ENCODE measurements around the gene MACROD2.
"Not testable (repeated sequence)": the region's sequence is repeated elsewhere in the genome, so short reads cannot be mapped to it uniquely, and the experiment has no call there.

The MACROD2 gene

GRCh38 chr20:13995086-13995665 lies at the start of gene MACROD2:
MACROD2 (plus strand) TSS chr20:13995516.
- DNase-seq, result peak; percentile 90

GRCh38 chr20:13947719-13948118 lies 47.6 kb upstream of the MACROD2 start:
- no peak for DNase-seq

GRCh38 chr20:13953227-13953626 lies 42.1 kb upstream of the MACROD2 start:
- DNase-seq, result no peak

- DNase-seq, result no peak
Measured at GRCh38 chr20:13960119-13960518, 35.2 kb upstream of the MACROD2 start.

GRCh38 chr20:13960525-13960924 lies 34.8 kb upstream of the MACROD2 start:
- no peak for DNase-seq

GRCh38 chr20:13984211-13984610 lies 11.1 kb upstream of the MACROD2 start:
- DNase-seq, result no peak

GRCh38 chr20:13990465-13990864 lies 4.9 kb upstream of the MACROD2 start, which contains the start of gene SEL1L2:
SEL1L2 (minus strand) TSS chr20:13990614; CDS start chr20:13990534, 80 bp downstream.
- no peak for DNase-seq

- DNase-seq, result no peak
Measured at GRCh38 chr20:13991311-13991710, 4.0 kb upstream of the MACROD2 start.

GRCh38 chr20:13991955-13992354 lies 3.4 kb upstream of the MACROD2 start:
- not testable (repeated sequence) for DNase-seq

GRCh38 chr20:13995841-13996240 lies 525 bp downstream of the MACROD2 start:
- DNase-seq, result peak; percentile 1

GRCh38 chr20:13996265-13996664 lies 949 bp downstream of the MACROD2 start:
- no peak for DNase-seq

GRCh38 chr20:14000917-14001316 lies 5.6 kb downstream of the MACROD2 start:
- DNase-seq, result no peak

GRCh38 chr20:14005996-14006395 lies 10.7 kb downstream of the MACROD2 start:
- DNase-seq, result no peak

- no peak for DNase-seq
Measured at GRCh38 chr20:14009208-14009607, 13.9 kb downstream of the MACROD2 start.

- no peak for DNase-seq
Measured at GRCh38 chr20:14012671-14013070, 17.4 kb downstream of the MACROD2 start.

GRCh38 chr20:14030991-14031390 lies 35.7 kb downstream of the MACROD2 start:
- DNase-seq, result no peak

- DNase-seq, result no peak
Measured at GRCh38 chr20:14033310-14033709, 38.0 kb downstream of the MACROD2 start.

GRCh38 chr20:14036567-14036966 lies 41.3 kb downstream of the MACROD2 start:
- DNase-seq, result no peak

- not testable (repeated sequence) for DNase-seq
Measured at GRCh38 chr20:14044712-14045276, 49.5 kb downstream of the MACROD2 start.

- no peak for DNase-seq
Measured at GRCh38 chr20:14046534-14046933, 51.2 kb downstream of the MACROD2 start.

- peak; percentile 17 for DNase-seq
Measured at GRCh38 chr20:14049111-14049510, 53.8 kb downstream of the MACROD2 start.

- no peak for DNase-seq
Measured at GRCh38 chr20:14051454-14051853, 56.1 kb downstream of the MACROD2 start.

- peak; percentile 72 for DNase-seq
Measured at GRCh38 chr20:14055127-14055742, 59.9 kb downstream of the MACROD2 start.

- DNase-seq, result no peak
Measured at GRCh38 chr20:14062171-14062570, 66.9 kb downstream of the MACROD2 start.

GRCh38 chr20:14062786-14063185 lies 67.5 kb downstream of the MACROD2 start:
- DNase-seq, result no peak
